ENCODE data around the gene CLK2. TPM values are rescaled to one million over a fixed set of nuclear protein-coding genes. Genes with fewer than 3 reads are reported as not detected.
A peak's percentile ranks its signal among the peaks of the same experiment; 100 is the strongest.

CLK2 gene
- total and polyA plus RNA-seq, 9 of the 15 experiments (the other 6 are each of a cell fraction or from before 2014, with no cell fraction given): 13.5 to 81.4 (median 39.6) TPM

- TF ChIP-seq, protein P1, sequence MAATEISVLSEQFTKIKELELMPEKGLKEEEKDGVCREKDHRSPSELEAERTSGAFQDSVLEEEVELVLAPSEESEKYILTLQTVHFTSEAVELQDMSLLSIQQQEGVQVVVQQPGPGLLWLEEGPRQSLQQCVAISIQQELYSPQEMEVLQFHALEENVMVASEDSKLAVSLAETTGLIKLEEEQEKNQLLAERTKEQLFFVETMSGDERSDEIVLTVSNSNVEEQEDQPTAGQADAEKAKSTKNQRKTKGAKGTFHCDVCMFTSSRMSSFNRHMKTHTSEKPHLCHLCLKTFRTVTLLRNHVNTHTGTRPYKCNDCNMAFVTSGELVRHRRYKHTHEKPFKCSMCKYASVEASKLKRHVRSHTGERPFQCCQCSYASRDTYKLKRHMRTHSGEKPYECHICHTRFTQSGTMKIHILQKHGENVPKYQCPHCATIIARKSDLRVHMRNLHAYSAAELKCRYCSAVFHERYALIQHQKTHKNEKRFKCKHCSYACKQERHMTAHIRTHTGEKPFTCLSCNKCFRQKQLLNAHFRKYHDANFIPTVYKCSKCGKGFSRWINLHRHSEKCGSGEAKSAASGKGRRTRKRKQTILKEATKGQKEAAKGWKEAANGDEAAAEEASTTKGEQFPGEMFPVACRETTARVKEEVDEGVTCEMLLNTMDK (IDR thresholded peaks at IDR 0.05; ENCODE audit: borderline replicate concordance, insufficient read depth, low read depth, low read length, poor library complexity, severe bottlenecking): no peak
- TF ChIP-seq CREB1 (IDR thresholded peaks at IDR 0.05) (peak; percentile 98), CREB1 (CRISPR knock-in tag; IDR thresholded peaks at IDR 0.05) (peak; percentile 95), NFXL1 (CRISPR knock-in tag; IDR thresholded peaks at IDR 0.05) (no peak), NEUROD1 (IDR thresholded peaks at IDR 0.05; ENCODE audit: borderline replicate concordance, low read depth, low read length, partially characterized antibody) (peak; percentile 74), ZNF76 (CRISPR knock-in tag; IDR thresholded peaks at IDR 0.05; ENCODE audit: borderline replicate concordance) (no peak), TEAD4 (IDR thresholded peaks at IDR 0.05; ENCODE audit: low read length) (peak; percentile 14), TEAD4 (CRISPR knock-in tag; IDR thresholded peaks at IDR 0.05; ENCODE audit: borderline replicate concordance) (no peak), ZNF395 (CRISPR knock-in tag; IDR thresholded peaks at IDR 0.05) (peak; percentile 25; the same call in 1 of the 2 replicates), RB1 (IDR thresholded peaks at IDR 0.05; ENCODE audit: low read depth) (peak; percentile 43), MTA3 (IDR thresholded peaks at IDR 0.05; ENCODE audit: borderline replicate concordance) (peak; percentile 83), STAG1 (CRISPR knock-in tag; IDR thresholded peaks at IDR 0.05; ENCODE audit: borderline replicate concordance) (no peak), ZNF408 (CRISPR knock-in tag; IDR thresholded peaks at IDR 0.05; ENCODE audit: low read depth) (no peak), ARID2 (IDR thresholded peaks at IDR 0.05) (no peak), POLR2B (IDR thresholded peaks at IDR 0.05; ENCODE audit: low read depth, partially characterized antibody) (peak; percentile 84), SMARCA5 (IDR thresholded peaks at IDR 0.05) (no peak), MYBL2 (IDR thresholded peaks at IDR 0.05; ENCODE audit: low read depth) (no peak), MYBL2 (CRISPR knock-in tag; IDR thresholded peaks at IDR 0.05; ENCODE audit: borderline replicate concordance) (no peak), E2F6 (IDR thresholded peaks at IDR 0.05; ENCODE audit: borderline replicate concordance in 1 of 2, extremely low read depth in 1 of 2, insufficient read depth in 1 of 2, insufficient read length in 1 of 2, low read depth in 1 of 2, low read length in 1 of 2, poor library complexity in 1 of 2, severe bottlenecking in 1 of 2) (peak; percentile 67 to 84), SRF (CRISPR knock-in tag; IDR thresholded peaks at IDR 0.05) (peak in 1 of 2 experiments; percentile 67; a peak in 1 of 4 replicates)
- TF ChIP-seq, protein P2, sequence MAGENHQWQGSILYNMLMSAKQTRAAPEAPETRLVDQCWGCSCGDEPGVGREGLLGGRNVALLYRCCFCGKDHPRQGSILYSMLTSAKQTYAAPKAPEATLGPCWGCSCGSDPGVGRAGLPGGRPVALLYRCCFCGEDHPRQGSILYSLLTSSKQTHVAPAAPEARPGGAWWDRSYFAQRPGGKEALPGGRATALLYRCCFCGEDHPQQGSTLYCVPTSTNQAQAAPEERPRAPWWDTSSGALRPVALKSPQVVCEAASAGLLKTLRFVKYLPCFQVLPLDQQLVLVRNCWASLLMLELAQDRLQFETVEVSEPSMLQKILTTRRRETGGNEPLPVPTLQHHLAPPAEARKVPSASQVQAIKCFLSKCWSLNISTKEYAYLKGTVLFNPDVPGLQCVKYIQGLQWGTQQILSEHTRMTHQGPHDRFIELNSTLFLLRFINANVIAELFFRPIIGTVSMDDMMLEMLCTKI (IDR thresholded peaks at IDR 0.05; ENCODE audit: partially characterized antibody): no peak
Measured at GRCh38 chr1:155308493-155309422, 35.5 kb upstream of the CLK2 start, which contains the start of gene FDPS (continued).
